Measurements from ENCODE around the gene RREB1.

Gene RREB1

DNA sequence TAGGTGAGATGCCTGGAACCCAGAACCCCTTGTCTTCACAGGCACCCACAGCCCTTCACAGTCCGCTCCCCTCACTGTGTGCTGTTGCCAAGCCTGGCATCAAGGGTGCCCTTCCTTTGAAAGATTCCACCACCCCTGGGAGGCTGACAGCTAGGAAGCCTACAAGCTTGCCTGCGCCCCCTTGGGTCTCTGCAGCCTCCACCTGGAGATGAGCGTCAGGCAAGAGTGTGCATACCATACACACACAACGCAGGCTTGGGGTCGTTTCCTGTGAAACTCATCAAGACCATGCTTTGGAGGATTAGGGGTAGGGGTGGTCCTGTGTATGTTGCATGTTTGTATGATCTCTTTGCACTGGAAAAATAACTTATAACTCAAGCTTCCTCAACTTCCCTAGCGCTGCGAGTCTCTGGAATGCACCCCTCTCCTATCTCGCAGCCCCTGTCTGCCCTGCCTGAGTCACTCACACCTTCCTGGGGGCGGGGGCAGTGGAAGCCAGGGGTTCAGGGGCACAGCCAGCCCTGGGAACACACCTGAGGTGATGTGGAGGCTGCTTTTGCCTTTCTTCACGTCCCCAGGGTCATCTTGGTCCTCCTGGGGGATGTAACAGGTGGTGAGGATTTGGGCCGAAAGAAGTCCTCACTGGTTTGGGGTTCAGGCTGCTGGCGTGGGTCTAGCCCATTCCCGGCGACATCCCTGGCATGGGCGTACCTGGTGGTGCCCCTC, 138.1 kb downstream of the RREB1 start:
- H3K27me3 ChIP-seq (replicated peaks; ENCODE audit: control insufficient read depth, insufficient read depth, low read length) = no peaks in the 10 kb centered on the region
- peaks cover 75% of the 10 kb centered on the region for H3K36me3 ChIP-seq (ENCODE audit: control insufficient read depth, insufficient read depth, low read length, severe bottlenecking)
- peaks cover 7% of the 10 kb centered on the region for H3K4me1 ChIP-seq (ENCODE audit: control insufficient read depth, insufficient read depth, low read length)
- no peak for DNase-seq (ENCODE audit: low read depth)
- H3K9ac ChIP-seq (ENCODE audit: low read length) = no peak overlapping the region
- H3K9me3 ChIP-seq (ENCODE audit: control insufficient read depth, low read length) = no peaks in the 10 kb centered on the region
- H3K4me3 ChIP-seq (ENCODE audit: low read length) = no peak overlapping the region

- H3K9ac ChIP-seq (ENCODE audit: low read length) = no peak overlapping the region
- DNase-seq (ENCODE audit: low read depth) = no peak
- H3K27me3 ChIP-seq (replicated peaks; ENCODE audit: control insufficient read depth, insufficient read depth, low read length) = no peaks in the 10 kb centered on the region
- no peak overlapping the region for H3K4me3 ChIP-seq (ENCODE audit: low read length)
- H3K4me1 ChIP-seq (ENCODE audit: control insufficient read depth, insufficient read depth, low read length) = peaks cover 7% of the 10 kb centered on the region
- no peaks in the 10 kb centered on the region for H3K9me3 ChIP-seq (ENCODE audit: control insufficient read depth, low read length)
- H3K36me3 ChIP-seq (ENCODE audit: control insufficient read depth, insufficient read depth, low read length, severe bottlenecking) = peaks cover 75% of the 10 kb centered on the region
These were observed 138.8 kb downstream of the RREB1 start for GRCh38 chr6:7246401-7247178.

GRCh38 chr6:7247179-7247456, 139.4 kb downstream of the RREB1 start:
- DNase-seq (ENCODE audit: low read depth) = no peak
- Histone ChIP-seq H3K9me3 (ENCODE audit: control insufficient read depth, low read length) (no peaks in the 10 kb centered on the region), H3K4me3 (ENCODE audit: low read length) (no peak overlapping the region), H3K9ac (ENCODE audit: low read length) (no peak overlapping the region), H3K4me1 (ENCODE audit: control insufficient read depth, insufficient read depth, low read length) (peaks cover 7% of the 10 kb centered on the region), H3K36me3 (ENCODE audit: control insufficient read depth, insufficient read depth, low read length, severe bottlenecking) (peaks cover 75% of the 10 kb centered on the region), H3K27me3 (replicated peaks; ENCODE audit: control insufficient read depth, insufficient read depth, low read length) (no peaks in the 10 kb centered on the region)

DNA sequence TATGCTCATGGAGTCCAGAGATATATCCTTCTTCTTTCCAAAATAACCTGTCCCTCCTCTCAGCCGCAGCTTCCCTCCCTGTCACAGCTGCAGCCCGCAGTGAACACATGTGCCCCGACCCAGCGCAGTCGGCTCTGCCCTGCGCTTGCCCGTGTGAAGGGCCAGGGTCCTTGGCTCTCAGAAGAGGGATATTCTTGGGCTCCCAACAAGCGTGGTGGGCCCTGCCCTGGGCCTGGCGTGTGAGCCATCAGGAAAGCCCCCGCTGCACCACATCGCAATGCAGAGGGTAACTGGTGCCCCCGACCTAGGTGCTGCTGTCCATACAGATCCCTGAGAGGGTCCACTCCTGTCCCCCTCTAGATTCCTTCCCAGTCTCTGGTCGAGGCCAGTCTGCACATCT, 140.1 kb downstream of the RREB1 start:
- Histone ChIP-seq H3K9me3 (ENCODE audit: control insufficient read depth, low read length) (no peaks in the 10 kb centered on the region), H3K4me1 (ENCODE audit: control insufficient read depth, insufficient read depth, low read length) (peaks cover 6% of the 10 kb centered on the region), H3K4me3 (ENCODE audit: low read length) (no peak overlapping the region), H3K9ac (ENCODE audit: low read length) (no peak overlapping the region), H3K36me3 (ENCODE audit: control insufficient read depth, insufficient read depth, low read length, severe bottlenecking) (peaks cover 78% of the 10 kb centered on the region), H3K27me3 (replicated peaks; ENCODE audit: control insufficient read depth, insufficient read depth, low read length) (no peaks in the 10 kb centered on the region)
- DNase-seq (ENCODE audit: low read depth) = no peak

DNA sequence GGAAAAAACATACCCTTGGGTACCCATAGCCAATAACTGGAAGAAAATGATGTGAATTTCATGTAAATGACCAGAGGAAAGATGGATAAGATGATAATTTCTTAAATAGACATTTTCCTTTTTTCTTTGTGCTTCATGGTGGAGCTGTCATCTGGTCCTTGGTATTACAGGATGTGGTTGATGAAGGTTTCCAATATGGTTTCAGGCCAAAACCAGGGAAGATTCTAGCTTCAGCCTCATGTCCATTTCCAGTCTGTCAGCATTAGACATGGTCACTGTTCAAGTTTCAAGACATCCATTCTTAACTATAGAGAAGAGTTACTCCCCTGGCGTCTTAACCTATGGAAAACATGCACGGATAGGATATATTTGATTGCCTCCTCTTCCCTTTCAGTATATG, 141.6 kb downstream of the RREB1 start:
- Histone ChIP-seq H3K9ac (ENCODE audit: low read length) (no peak overlapping the region), H3K27me3 (replicated peaks; ENCODE audit: control insufficient read depth, insufficient read depth, low read length) (no peaks in the 10 kb centered on the region), H3K4me1 (ENCODE audit: control insufficient read depth, insufficient read depth, low read length) (no peaks in the 10 kb centered on the region), H3K4me3 (ENCODE audit: low read length) (no peak overlapping the region), H3K9me3 (ENCODE audit: control insufficient read depth, low read length) (no peaks in the 10 kb centered on the region), H3K36me3 (ENCODE audit: control insufficient read depth, insufficient read depth, low read length, severe bottlenecking) (peaks cover 74% of the 10 kb centered on the region)
- no peak for DNase-seq (ENCODE audit: low read depth)

DNA sequence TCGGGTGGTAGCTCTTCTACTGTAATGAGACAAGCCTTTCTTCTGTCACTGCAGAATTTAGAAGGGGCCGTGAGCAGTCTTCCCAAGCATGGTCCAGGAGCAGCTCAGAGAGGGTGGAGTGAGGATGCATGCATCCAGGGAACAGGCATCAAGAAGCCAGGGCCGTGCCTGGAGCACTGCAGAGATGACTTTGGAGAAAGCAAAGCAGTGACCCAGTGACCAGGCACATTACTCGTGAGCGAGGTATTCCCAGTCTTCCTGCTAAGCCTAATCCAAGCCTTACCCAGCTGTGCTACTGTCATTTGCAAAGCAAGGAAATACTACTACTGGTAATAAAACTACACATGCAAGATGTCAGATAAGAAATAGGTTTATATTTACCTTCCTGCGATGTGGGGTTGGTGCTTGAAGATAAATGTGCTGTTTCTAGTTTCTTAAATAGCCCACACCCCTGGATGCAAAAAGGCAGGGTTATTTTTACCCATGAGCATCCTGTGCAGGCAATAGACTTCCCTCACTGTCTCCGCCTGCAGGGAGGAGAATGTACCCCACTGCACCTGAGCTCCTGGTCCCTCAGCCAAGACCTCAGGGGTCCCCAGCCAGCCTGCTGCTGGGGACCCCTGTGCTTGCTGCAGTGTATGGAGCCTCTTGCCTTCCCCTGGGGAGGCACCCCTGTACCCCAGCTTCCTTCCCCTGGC, 142.3 kb downstream of the RREB1 start:
- Histone ChIP-seq H3K4me3 (ENCODE audit: low read length) (no peak overlapping the region), H3K4me1 (ENCODE audit: control insufficient read depth, insufficient read depth, low read length) (no peaks in the 10 kb centered on the region), H3K9me3 (ENCODE audit: control insufficient read depth, low read length) (no peaks in the 10 kb centered on the region), H3K27me3 (replicated peaks; ENCODE audit: control insufficient read depth, insufficient read depth, low read length) (no peaks in the 10 kb centered on the region), H3K9ac (ENCODE audit: low read length) (no peak overlapping the region), H3K36me3 (ENCODE audit: control insufficient read depth, insufficient read depth, low read length, severe bottlenecking) (peaks cover 68% of the 10 kb centered on the region)
- no peak for DNase-seq (ENCODE audit: low read depth)

- Histone ChIP-seq H3K9me3 (ENCODE audit: control insufficient read depth, low read length) (peaks cover 5% of the 10 kb centered on the region), H3K27me3 (replicated peaks; ENCODE audit: control insufficient read depth, insufficient read depth, low read length) (no peaks in the 10 kb centered on the region), H3K36me3 (ENCODE audit: control insufficient read depth, insufficient read depth, low read length, severe bottlenecking) (peaks cover 64% of the 10 kb centered on the region), H3K9ac (ENCODE audit: low read length) (no peak overlapping the region), H3K4me1 (ENCODE audit: control insufficient read depth, insufficient read depth, low read length) (no peaks in the 10 kb centered on the region), H3K4me3 (ENCODE audit: low read length) (no peak overlapping the region)
- DNase-seq (ENCODE audit: low read depth) = no peak
These were observed 143.1 kb downstream of the RREB1 start for GRCh38 chr6:7250812-7251211.

DNA sequence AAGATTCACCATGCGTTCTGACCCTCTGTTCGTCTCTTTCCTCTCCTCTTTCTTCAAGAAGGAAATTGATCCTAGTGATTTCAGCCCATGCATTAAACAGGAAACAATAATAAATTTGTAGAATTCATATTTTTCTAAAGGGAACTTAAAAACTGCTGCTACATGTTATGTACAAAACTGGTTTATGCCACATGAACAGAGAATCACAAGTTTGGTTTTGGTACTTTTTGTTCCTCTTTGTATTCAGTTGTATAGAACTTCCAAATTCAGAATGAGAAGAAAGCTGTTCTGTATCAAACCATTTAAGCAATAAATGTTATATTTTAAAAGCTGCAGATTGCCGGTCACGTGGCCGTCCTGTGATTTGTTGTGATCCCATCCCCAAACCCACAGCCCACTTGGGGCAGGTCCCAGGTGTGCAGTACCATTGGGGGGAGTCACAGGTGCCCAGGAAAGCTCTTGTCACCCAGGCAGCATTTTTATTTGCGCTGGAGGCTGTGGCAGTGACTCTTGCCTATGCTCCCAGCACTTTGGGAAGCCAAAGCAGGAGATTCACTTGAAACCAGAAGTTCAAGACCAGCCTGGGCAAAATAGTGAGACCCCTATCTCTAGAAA, 144.0 kb downstream of the RREB1 start:
- Histone ChIP-seq H3K27me3 (replicated peaks; ENCODE audit: control insufficient read depth, insufficient read depth, low read length) (no peaks in the 10 kb centered on the region), H3K4me3 (ENCODE audit: low read length) (no peak overlapping the region), H3K9me3 (ENCODE audit: control insufficient read depth, low read length) (peaks cover 10% of the 10 kb centered on the region), H3K36me3 (ENCODE audit: control insufficient read depth, insufficient read depth, low read length, severe bottlenecking) (peaks cover 54% of the 10 kb centered on the region), H3K9ac (ENCODE audit: low read length) (no peak overlapping the region), H3K4me1 (ENCODE audit: control insufficient read depth, insufficient read depth, low read length) (no peaks in the 10 kb centered on the region)
- no peak for DNase-seq (ENCODE audit: low read depth)

DNA sequence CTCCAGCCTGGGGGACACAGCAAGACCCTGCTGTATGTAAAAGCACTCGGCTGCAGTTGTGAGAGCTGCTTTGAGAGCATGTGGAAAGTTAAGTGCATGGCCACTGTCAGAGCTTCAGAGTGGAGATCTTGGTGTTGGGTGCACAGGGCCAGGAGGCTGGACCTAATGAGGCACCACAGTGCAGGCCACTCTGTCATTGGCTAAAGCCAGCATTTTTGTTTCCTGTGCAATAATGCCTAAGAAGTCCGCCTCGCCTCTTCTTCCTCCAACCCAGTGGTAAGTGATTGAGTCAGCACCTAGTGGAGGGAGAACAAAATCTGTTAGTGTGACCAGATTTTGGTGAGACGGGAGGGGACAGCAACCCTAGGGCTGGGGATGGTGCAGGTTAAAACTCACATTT, 144.6 kb downstream of the RREB1 start:
- Histone ChIP-seq H3K4me1 (ENCODE audit: control insufficient read depth, insufficient read depth, low read length) (no peaks in the 10 kb centered on the region), H3K27me3 (replicated peaks; ENCODE audit: control insufficient read depth, insufficient read depth, low read length) (no peaks in the 10 kb centered on the region), H3K9ac (ENCODE audit: low read length) (no peak overlapping the region), H3K4me3 (ENCODE audit: low read length) (no peak overlapping the region), H3K36me3 (ENCODE audit: control insufficient read depth, insufficient read depth, low read length, severe bottlenecking) (peaks cover 48% of the 10 kb centered on the region), H3K9me3 (ENCODE audit: control insufficient read depth, low read length) (peaks cover 10% of the 10 kb centered on the region)
- no peak for DNase-seq (ENCODE audit: low read depth)

- Histone ChIP-seq H3K4me3 (ENCODE audit: low read length) (no peak overlapping the region), H3K4me1 (ENCODE audit: control insufficient read depth, insufficient read depth, low read length) (no peaks in the 10 kb centered on the region), H3K9ac (ENCODE audit: low read length) (no peak overlapping the region), H3K27me3 (replicated peaks; ENCODE audit: control insufficient read depth, insufficient read depth, low read length) (no peaks in the 10 kb centered on the region), H3K36me3 (ENCODE audit: control insufficient read depth, insufficient read depth, low read length, severe bottlenecking) (peaks cover 21% of the 10 kb centered on the region), H3K9me3 (ENCODE audit: control insufficient read depth, low read length) (peaks cover 10% of the 10 kb centered on the region)
- DNase-seq (ENCODE audit: low read depth) = no peak
These were observed 147.4 kb downstream of the RREB1 start for GRCh38 chr6:7254980-7255835.

All from adipocyte (in vitro differentiated cells).